Activated CD4-positive, alpha-beta T cell treated with anti-CD3 and anti-CD28 coated beads, Interleukin-2, amount 50 U/mL, for 16 hours (primary cell): ENCODE data around the gene ANAPC1.
"Not testable (repeated sequence)": the region's sequence is repeated elsewhere in the genome, so short reads cannot be mapped to it uniquely, and the experiment has no call there.

Experiments
- DNase-seq: peaks from one replicate; pipeline ENCODE4 v3.0.0-alpha.2; 2020

Gene ANAPC1

DNA sequence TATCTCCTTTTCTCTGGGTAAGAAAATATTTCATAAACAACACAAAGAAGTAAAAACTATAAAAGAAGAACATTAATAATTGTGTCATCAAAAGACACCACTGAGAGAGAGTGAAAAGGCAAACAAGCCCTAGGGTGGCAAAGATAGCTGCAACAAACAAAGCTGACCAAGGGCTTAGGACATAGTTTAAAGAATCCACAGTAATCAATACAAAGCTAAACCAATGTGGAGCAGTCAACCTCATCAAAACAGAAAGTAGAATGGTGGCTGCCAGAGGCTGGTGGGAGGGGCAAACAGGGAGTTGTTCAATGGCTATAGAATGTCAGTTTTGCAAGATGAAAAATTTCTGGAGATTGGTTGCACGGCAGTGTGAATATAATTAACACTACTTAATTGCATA is 93.4 kb downstream of the ANAPC1 start:
- DNase-seq = not testable (repeated sequence)

DNA sequence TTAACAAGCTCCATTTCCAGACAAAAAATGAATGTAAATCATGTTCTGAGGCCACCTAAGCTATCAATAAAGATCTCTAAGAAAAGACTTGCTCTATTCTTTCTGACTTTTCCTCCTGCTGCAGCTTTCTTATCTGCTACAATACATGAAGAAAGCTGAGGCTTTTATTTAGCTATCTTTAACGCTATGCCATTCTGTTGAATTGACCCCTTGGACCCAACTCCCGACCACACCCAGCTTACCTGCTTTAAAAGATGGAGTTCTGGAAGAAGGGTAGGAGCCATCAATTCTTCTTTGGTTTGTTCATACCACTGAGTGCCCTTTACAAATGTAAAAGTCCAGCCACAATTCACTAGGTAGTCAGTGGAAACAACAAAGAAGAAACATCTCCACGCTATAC is 99.9 kb downstream of the ANAPC1 start:
- not testable (repeated sequence) for DNase-seq

GRCh38 chr2:111782195-111782594 is 101.8 kb downstream of the ANAPC1 start:
- not testable (repeated sequence) for DNase-seq

DNA sequence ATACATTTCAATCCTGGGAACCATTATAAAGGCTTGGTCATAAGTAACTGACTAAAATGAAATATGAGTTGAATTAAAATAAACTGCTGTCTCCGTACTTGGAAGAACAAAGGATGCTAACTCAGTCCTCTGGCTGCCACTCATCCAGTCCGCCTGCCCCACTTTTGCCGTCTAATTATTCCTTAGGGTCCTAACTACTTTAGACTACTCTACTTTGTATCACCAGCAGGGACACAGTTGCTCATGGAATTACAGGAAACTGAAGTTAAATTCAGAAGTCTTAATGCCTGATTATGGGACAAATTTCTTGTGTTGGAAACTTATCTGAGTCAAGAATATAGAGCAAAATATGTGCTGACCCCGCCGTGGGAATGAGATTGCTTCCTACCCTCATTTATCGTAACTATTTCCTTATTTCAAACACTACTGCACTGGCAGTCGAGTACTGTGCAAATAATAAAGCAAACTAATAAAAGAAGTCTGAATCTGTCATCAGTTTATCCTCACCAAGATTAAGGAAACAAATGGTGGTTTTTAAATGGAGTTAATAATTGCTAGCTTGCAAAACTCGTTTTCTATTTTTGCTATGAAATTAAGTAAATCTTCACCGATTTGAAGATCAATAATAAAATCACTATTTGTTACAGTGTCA is 102.4 kb downstream of the ANAPC1 start:
- not testable (repeated sequence) for DNase-seq

- DNase-seq = not testable (repeated sequence)
Measured at GRCh38 chr2:111777155-111777554, 106.8 kb downstream of the ANAPC1 start.

DNA sequence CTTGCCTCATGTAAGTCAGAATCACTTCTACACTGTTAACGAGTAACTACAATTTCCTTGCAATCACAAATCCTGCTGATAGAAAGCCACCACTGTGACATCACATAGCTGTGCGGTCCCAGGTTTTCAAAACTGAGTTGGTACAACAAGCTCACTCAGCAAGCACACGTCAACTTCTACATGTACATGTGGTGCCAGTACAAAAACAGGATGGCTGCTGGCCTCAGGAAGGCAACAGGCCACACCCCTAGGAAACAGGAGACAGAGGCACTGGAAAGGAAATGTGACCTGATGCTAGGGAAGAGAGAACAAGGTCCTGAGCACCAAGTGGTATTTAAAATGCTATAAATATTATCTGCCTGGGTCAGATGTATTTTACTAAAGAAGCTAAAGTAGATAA is 107.7 kb downstream of the ANAPC1 start:
- not testable (repeated sequence) for DNase-seq

- DNase-seq = not testable (repeated sequence)
Measured at GRCh38 chr2:111772180-111772579, 111.8 kb downstream of the ANAPC1 start.

DNA sequence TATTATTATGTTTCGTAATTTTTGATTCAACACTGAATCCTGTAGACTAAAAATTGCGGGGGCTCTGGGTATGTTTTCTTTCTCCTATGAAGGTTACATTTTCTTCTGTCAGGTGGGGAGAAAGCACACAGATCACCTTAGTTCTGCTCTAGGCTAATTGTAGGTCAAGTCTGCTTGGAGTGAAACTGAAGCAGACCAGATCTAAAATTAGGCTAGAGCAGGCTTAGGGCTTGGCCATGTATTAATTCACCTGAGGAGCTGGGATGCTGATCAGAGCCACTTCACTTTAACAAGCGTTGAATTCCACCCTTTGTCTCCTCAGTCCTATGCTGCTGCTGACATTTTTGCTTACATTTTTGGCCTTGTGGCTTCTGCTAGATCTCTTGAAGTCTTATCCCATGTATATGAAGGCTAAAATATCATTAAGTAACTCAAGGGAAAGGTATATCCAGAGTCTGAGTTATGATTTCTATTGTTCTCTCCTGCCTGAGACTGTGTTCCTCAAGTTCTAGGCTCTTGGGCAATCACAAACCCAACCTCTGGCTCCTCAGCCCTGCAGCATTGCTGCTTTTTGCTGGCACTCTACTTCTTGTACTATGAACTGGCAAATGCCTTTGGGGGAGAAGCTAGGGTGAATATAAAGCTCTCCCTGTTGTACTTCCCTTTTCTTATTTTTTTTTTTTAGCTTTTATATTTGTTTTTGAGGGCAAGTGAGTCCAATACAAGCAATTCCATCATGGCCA is 112.9 kb downstream of the ANAPC1 start:
- not testable (repeated sequence) for DNase-seq

DNA sequence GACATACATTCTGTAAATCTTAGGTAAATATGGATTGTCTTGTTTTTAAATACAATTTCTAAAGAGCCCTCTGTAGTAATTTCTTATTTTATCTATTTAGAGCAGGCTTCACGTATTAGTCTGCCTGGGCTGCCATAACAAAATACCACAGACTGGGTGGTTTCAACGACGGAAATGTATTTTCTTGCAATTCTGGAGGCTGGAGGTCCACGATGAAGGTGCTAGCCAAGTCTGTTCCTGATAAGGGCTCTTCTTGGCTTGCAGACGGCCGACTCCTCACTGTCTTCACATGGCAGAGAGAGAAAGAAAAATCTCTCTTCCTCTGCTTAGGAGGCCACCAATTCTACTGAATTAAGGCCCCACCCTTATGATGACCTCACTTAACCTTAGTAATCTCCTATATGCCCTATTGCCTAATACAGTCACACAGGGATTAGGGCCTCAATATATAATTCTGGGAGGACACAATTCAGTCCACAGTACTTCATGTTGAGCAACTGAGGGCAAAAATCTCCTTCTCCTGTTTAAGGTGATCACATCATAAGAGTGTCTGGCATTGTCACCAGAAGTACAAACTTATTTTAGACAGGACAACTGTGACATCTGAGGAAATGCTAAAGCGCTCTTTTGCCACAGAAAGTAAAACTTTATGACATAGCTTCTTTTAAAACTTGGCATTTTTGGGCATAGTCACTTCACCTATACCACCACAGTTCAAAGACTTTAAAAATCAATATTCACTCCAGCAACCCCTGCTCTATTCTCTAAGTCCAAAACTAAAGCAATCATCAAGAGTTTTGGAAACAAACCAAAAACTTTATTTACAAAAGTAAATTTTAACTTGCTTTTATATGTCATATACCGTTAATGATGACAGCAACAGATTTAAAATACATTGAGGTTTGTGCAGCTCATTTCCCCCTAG is 115.5 kb downstream of the ANAPC1 start:
- not testable (repeated sequence) for DNase-seq

GRCh38 chr2:111767087-111767486 is 116.9 kb downstream of the ANAPC1 start:
- not testable (repeated sequence) for DNase-seq

GRCh38 chr2:111766295-111766694 is 117.7 kb downstream of the ANAPC1 start:
- not testable (repeated sequence) for DNase-seq

DNA sequence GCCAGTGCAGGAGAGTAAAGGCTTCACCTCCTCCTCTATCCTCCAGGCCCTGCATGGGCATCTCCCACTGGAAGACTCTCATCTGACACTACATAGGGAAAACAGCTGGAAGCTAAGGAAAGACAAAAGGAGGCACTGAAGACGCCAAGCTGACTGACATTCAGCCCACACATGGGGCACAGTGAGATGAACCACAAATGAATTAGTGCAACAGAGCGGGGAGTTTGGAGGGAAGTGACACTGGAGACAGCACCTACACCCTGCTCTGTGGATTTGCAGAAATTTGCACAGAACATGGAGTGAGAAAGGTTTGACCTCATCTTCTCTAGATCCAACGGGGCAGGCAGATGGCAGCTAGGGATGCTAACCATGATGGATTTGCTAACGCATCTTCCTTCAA is 119.8 kb downstream of the ANAPC1 start:
- DNase-seq = not testable (repeated sequence)

- DNase-seq = not testable (repeated sequence)
Measured at GRCh38 chr2:111760697-111761284, 123.2 kb downstream of the ANAPC1 start.

- DNase-seq = not testable (repeated sequence)
Measured at GRCh38 chr2:111752533-111752932, 131.5 kb downstream of the ANAPC1 start.

DNA sequence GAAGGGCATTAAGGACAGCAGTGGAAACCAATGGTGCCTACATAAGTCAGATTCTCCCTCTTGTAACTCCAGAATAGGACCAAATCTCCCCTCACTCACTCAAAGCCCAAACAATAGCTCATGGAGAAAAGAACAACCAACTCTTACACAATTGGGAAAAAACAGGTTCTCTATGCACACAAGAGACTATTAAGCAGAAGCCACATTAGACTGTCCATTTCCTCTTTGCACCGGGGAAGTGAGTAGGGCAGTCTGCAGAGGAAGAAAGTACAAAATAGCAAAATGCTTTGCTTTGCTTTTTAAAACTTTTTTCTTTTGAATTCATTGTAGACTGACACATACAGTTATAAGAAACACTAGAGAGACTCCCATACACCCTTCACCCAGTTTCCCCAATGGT is 133.4 kb downstream of the ANAPC1 start:
- not testable (repeated sequence) for DNase-seq

GRCh38 chr2:111748429-111748828 is 135.6 kb downstream of the ANAPC1 start:
- not testable (repeated sequence) for DNase-seq

- peak; percentile 91 for DNase-seq
Measured at GRCh38 chr2:111747410-111748115, 136.4 kb downstream of the ANAPC1 start.

DNA sequence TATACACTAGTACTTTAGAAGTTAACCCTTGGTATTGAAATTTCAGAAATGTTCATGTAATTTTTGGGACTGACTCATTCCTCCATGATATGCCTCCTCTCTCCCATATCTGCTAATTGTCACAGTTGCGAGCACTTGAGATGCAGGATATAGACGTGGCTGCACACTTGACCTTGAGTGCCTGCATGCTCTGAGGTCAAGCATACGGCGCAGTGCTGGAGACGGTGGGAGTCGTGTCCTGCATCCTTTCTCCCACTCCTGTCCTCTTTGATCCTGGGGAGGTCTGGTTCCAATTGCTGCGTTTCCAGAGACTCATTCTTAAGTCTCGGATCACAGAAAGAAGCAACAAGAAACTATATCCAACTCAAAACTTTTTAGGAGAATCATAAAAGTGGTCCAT is 139.2 kb downstream of the ANAPC1 start:
- DNase-seq = not testable (repeated sequence)

DNA sequence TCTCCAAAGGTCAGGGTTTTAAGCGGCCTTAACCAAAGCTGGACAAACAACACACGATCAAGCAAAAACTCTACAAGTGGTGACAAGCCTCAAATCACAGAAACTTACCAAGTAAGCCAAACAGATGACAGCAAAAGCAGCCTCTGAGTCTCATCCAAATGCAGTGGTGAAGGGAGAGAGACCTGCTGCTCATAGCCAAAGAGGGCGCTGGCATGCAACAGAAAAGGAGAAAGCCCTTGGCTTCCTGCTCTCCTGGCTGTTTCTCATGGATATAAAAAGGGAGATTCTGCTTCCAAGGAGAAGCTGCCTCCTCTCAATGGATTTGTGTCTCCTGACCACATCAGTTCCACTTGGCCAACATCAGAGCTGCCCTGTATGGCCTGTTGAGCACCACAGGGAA is 142.5 kb downstream of the ANAPC1 start:
- not testable (repeated sequence) for DNase-seq

DNA sequence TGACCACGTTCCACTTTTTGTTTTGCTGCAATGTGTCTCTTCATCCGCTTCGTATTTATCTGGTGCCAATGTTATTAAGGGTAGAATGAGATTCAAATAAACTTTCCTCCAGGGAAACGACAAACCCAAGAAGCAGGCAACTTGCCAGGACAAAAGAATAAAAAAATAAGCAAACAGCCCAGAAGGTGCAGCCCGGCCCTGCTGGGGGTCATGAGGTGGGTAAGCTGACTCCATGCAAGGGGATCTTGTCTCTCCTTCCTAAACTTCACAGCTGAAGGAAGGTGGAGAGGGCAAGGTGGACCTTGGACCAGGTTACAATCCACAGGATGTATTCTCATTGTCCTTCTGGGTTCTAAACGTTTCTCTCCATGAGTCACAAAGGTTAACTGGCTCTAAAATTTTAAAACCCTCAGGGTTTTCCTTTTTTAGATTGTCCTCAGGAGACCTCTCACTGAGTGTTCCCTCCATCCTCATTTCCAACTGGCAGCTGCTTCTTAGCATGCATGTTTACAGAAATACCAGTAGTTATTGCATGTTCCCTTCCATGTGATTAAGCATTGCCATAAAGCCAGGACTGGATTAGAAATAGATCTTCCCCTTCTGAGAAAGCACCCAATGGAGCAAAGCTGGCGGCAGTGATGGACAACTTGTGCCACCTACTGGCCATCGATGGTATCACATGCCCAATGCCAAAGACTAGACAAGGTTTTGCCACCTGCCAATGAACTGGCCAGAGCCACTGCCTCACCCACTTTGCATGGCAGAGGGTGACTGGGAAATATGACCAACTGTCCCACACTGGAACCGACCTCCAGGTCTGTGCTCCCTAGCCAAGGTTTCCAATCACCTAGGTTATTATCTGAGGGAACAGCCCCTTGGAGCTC is 147.9 kb downstream of the ANAPC1 start:
- not testable (repeated sequence) for DNase-seq

DNA sequence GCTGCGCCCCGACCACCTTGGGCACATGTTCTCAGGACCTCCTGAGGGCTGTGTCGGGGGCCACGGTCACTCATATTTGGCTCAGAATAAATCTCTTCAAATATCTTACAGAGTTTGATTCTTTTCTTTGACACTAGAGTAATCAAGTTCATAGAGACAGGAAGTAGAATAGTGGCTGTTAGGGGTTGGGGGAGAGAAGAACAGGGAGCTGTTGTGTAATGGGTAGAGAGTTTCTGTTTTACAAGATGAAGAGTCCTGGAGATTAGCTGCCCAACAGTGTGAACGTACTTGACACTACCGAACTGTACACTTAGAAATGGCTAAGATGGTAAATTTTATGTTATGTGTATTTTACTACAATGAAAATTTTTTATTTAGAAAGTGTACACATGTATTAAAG is 148.6 kb downstream of the ANAPC1 start:
- not testable (repeated sequence) for DNase-seq
